WTC11 (cell line): Measurements from ENCODE around the gene DDX21.

ENCODE experiments used
- ETV6 ChIP-seq: sonication (generic); formaldehyde crosslinking; IDR thresholded peaks from 2 replicates; pipeline ENCODE4 v1.8.1; 2022; ENCODE audit warnings: mild to moderate bottlenecking, missing genetic modification reagents
- TF ChIP-seq, protein P1 (sequence below): fragments of 200-600 bp; IDR thresholded peaks from 2 replicates; pipeline ENCODE4 v1.8.0; 2022; ENCODE audit warnings: antibody characterized with exemption
- TF ChIP-seq, protein P2 (sequence below): sonication (generic); formaldehyde crosslinking; IDR thresholded peaks from 2 replicates; pipeline ENCODE4 v1.8.0; 2022; ENCODE audit warnings: mild to moderate bottlenecking, missing genetic modification reagents

DNA sequence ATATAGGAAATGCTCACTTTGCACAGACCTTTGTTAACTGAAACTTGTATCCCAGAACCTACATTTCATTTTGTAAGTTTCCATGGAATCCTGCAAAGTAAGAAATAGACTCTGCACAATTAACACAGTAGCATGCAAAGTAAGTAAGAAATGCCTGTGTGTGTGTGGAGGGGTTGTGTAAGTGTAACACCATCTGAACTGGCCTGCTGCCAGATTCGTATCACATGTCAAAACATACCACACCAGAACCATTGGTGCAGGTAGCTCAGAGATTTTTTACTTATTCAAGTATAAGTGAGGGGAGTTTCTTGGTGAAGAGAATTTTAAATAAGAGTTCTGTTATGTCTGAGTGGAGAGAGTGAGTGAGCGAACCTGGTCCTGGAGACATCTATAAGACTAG lies 17.9 kb upstream of the DDX21 start:
- TF ChIP-seq, protein P1, sequence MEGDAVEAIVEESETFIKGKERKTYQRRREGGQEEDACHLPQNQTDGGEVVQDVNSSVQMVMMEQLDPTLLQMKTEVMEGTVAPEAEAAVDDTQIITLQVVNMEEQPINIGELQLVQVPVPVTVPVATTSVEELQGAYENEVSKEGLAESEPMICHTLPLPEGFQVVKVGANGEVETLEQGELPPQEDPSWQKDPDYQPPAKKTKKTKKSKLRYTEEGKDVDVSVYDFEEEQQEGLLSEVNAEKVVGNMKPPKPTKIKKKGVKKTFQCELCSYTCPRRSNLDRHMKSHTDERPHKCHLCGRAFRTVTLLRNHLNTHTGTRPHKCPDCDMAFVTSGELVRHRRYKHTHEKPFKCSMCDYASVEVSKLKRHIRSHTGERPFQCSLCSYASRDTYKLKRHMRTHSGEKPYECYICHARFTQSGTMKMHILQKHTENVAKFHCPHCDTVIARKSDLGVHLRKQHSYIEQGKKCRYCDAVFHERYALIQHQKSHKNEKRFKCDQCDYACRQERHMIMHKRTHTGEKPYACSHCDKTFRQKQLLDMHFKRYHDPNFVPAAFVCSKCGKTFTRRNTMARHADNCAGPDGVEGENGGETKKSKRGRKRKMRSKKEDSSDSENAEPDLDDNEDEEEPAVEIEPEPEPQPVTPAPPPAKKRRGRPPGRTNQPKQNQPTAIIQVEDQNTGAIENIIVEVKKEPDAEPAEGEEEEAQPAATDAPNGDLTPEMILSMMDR: no peak
- no peak for TF ChIP-seq ETV6 (CRISPR knock-in tag)
- TF ChIP-seq, protein P2, sequence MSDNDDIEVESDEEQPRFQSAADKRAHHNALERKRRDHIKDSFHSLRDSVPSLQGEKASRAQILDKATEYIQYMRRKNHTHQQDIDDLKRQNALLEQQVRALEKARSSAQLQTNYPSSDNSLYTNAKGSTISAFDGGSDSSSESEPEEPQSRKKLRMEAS (CRISPR knock-in tag): no peak
